Measurements from ENCODE around the gene ITPR1.

DNA sequence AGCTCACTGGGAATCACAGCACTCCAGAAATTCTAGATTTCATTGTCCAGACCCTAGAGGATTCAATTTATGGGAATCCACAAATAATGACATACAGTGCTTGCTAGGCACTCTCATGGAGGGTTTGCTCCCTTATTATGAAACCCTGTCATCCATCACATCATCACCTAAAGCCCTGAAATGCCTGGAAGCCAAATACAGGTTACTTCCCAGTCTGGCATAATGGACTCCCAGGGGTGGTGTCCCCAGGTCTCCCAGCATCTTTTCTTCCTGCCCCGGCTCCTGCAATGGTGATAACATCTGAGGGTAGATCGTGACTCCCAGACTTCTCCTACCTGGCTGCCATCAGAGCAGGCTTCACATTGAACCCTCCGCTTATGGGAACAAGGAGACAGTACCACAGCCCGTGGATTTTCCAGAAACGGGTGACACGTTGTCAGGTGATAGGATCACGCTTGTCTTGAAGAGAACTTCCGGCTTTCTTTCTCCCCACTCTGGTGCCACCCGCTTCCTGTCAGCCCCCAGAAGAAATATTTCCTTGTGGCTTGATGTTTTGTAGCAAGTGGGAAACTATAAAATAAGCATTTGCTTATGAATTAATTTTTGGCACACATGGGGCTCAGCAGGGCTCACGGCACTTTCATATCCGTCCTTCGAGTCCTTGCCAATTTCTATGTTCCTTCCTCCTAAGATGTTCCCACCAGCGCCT, 247.4 kb downstream of the ITPR1 start:
- TF ChIP-seq, protein P1, sequence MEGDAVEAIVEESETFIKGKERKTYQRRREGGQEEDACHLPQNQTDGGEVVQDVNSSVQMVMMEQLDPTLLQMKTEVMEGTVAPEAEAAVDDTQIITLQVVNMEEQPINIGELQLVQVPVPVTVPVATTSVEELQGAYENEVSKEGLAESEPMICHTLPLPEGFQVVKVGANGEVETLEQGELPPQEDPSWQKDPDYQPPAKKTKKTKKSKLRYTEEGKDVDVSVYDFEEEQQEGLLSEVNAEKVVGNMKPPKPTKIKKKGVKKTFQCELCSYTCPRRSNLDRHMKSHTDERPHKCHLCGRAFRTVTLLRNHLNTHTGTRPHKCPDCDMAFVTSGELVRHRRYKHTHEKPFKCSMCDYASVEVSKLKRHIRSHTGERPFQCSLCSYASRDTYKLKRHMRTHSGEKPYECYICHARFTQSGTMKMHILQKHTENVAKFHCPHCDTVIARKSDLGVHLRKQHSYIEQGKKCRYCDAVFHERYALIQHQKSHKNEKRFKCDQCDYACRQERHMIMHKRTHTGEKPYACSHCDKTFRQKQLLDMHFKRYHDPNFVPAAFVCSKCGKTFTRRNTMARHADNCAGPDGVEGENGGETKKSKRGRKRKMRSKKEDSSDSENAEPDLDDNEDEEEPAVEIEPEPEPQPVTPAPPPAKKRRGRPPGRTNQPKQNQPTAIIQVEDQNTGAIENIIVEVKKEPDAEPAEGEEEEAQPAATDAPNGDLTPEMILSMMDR (IDR thresholded peaks at IDR 0.05; ENCODE audit: low read length), result no peak
- TF ChIP-seq EZH2 (IDR thresholded peaks at IDR 0.05; ENCODE audit: borderline replicate concordance, low read length), result no peak
